PFSK-1 (cell line): ENCODE measurements around the gene IGSF9B.

ENCODE experiments used
- FOXP2 ChIP-seq: optimal IDR thresholded peaks from 2 replicates; pipeline ENCODE3; 2011; ENCODE audit warnings: borderline replicate concordance, control low read depth, inconsistent platforms; ENCODE audit not compliant: insufficient read depth; ENCODE audit errors: extremely low read length, extremely low read depth
- POLR2AphosphoS5 ChIP-seq: IDR thresholded peaks from 2 replicates; pipeline ENCODE4 v1.6.1; 2012; ENCODE audit warnings: low read depth, mild to moderate bottlenecking, control low read depth, low read length, moderate library complexity
- REST ChIP-seq, 2 experiments: IDR thresholded peaks; 2 replicates each; pipeline versions ENCODE4 v1.6.1 to v1.8.0; 2011 to 2012; ENCODE audit warnings: low read depth in 2 of 2, low read length in 2 of 2, control low read depth in 1 of 2, inconsistent platforms in 1 of 2, mild to moderate bottlenecking in 1 of 2, moderate library complexity in 1 of 2; ENCODE audit not compliant: insufficient read depth in 1 of 2
- SIN3A ChIP-seq: IDR thresholded peaks from 2 replicates; pipeline ENCODE4 v1.6.1; 2012; ENCODE audit warnings: mild to moderate bottlenecking, low read length, moderate library complexity, borderline replicate concordance; ENCODE audit not compliant: insufficient read depth
- TAF1 ChIP-seq: IDR thresholded peaks from 2 replicates; pipeline ENCODE4 v1.6.1; 2012; ENCODE audit warnings: low read length, control low read depth, borderline replicate concordance; ENCODE audit not compliant: insufficient read depth

IGSF9B gene

GRCh38 chr11:133950421-133950820 is 6.3 kb downstream of the IGSF9B start:
- no peak for TF ChIP-seq FOXP2

- TF ChIP-seq SIN3A = no peak
- no peak for TF ChIP-seq TAF1
- TF ChIP-seq FOXP2 = no peak
- TF ChIP-seq REST (IDR thresholded peaks at IDR 0.05; ENCODE audit: insufficient read depth in 1 of 2, low read depth in 2 of 2, low read length in 2 of 2) = no peak
- TF ChIP-seq POLR2AphosphoS5 = no peak
These were observed 7.6 kb downstream of the IGSF9B start for GRCh38 chr11:133949129-133949528.

GRCh38 chr11:133948711-133949110 is 8.1 kb downstream of the IGSF9B start:
- TF ChIP-seq TAF1 (no peak), FOXP2 (no peak), SIN3A (no peak), POLR2AphosphoS5 (no peak), REST (IDR thresholded peaks at IDR 0.05; ENCODE audit: insufficient read depth in 1 of 2, low read depth in 2 of 2, low read length in 2 of 2) (no peak)

- TF ChIP-seq REST (IDR thresholded peaks at IDR 0.05; ENCODE audit: insufficient read depth in 1 of 2, low read depth in 2 of 2, low read length in 2 of 2) (peak; percentile 95), FOXP2 (no peak), TAF1 (no peak)
These were observed 9.4 kb downstream of the IGSF9B start for GRCh38 chr11:133947321-133947756.

- TF ChIP-seq REST (IDR thresholded peaks at IDR 0.05; ENCODE audit: insufficient read depth in 1 of 2, low read depth in 2 of 2, low read length in 2 of 2) (0 out of 4 replicates have a peak, but pooled peaks of 1 of the 2 experiments have one; percentile 17), POLR2AphosphoS5 (no peak)
These were observed 10.0 kb downstream of the IGSF9B start for GRCh38 chr11:133946541-133947318.
